SK-N-MC (cell line): ENCODE results near the gene TBL1X.

ENCODE experiments used
- EZH2 ChIP-seq: fragments of 200-600 bp; sonication (generic); IDR thresholded peaks from one replicate; pipeline ENCODE4 v1.6.1; 2017; ENCODE audit warnings: antibody characterized with exemption
- POLR2AphosphoS5 ChIP-seq: IDR thresholded peaks from 2 replicates; pipeline ENCODE4 v1.6.1; 2012; ENCODE audit warnings: mild to moderate bottlenecking, low read depth, low read length, borderline replicate concordance

DNA sequence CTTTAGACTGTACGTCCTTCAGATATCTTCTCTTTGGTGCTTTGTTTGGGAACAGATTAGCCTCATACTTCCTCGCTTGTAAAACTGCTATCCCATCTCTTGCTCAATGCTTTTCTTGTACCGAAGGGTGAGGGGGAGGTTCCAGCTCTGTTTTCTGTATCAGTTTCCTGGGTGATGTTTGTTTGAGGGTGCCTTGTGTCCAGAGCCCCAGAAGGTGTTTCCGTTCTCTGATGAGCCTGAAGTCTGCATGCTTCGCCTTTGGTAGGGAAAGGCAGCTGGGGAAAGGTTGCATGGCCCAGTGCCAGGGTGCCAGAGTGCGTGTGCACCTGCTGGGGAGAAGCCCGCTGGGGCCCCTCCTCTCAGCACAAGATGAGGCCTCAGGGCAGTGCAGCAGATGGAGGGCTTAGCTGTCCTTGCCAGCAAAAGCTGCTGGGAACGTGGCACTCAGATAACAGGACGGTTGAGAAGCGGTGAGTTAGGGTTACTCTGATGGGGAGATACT, 73.7 kb downstream of the TBL1X start:
- TF ChIP-seq EZH2 (no peak), POLR2AphosphoS5 (no peak)
